H1 (cell line): ENCODE data around the gene COL6A1. TPM values are rescaled to one million over a fixed set of nuclear protein-coding genes. Genes with fewer than 3 reads are reported as not detected.

ENCODE experiments used
- CTCF ChIA-PET: fragments of 300-600 bp; sonication (Branson Sonifier 250); formaldehyde crosslinking; loops from one replicate; lab custom pipeline; 2021; ENCODE audit not compliant: partially characterized antibody; lab: Charles Lee
- POLR2A ChIA-PET: fragments of 300-600 bp; sonication (Branson Sonifier 250); formaldehyde crosslinking; loops from one replicate; lab custom pipeline; 2021; ENCODE audit warnings: inconsistent platforms; ENCODE audit not compliant: partially characterized antibody; lab: Charles Lee
- DNase-seq, 2 experiments: peaks; one replicate each; pipeline versions ENCODE4 v3.0.0 to v3.0.0-alpha.2; 2010 to 2022; ENCODE audit warnings: low spot score in 2 of 2, low read depth in 1 of 2, mixed read lengths in 1 of 2
- FAIRE-seq: peaks from 2 replicates; lab custom pipeline; 2011; peaks lifted over from hg19 to GRCh38; lab: Jason Lieb, UNC
- H2AFZ ChIP-seq: 2 replicates; pipeline ENCODE4 v1.8.1; 2012; ENCODE audit warnings: low read length, inconsistent platforms
- H2AK5ac ChIP-seq: 2 replicates; pipeline ENCODE4 v1.6.1; 2013; ENCODE audit warnings: low read depth, low read length
- H2BK120ac ChIP-seq: replicated peaks from 2 replicates; pipeline ENCODE3; 2013; ENCODE audit warnings: low read depth, low read length, inconsistent platforms
- H2BK12ac ChIP-seq: 2 replicates; pipeline ENCODE4 v1.6.1; 2013; ENCODE audit warnings: low read depth, low read length
- H2BK15ac ChIP-seq: 2 replicates; pipeline ENCODE4 v1.6.1; 2013; ENCODE audit warnings: low read length
- H2BK20ac ChIP-seq: 2 replicates; pipeline ENCODE4 v1.6.1; 2013; ENCODE audit warnings: low read length
- H2BK5ac ChIP-seq: 2 replicates; pipeline ENCODE4 v1.6.1; 2013; ENCODE audit warnings: low read depth, low read length
- H3K14ac ChIP-seq: 2 replicates; pipeline ENCODE4 v1.6.1; 2013; ENCODE audit warnings: inconsistent platforms; ENCODE audit not compliant: insufficient read length
- H3K18ac ChIP-seq: 2 replicates; pipeline ENCODE4 v1.6.1; 2013; ENCODE audit warnings: low read length; ENCODE audit errors: extremely low read depth
- H3K23ac ChIP-seq: 2 replicates; pipeline ENCODE4 v1.6.1; 2013; ENCODE audit warnings: inconsistent platforms; ENCODE audit not compliant: insufficient read length
- H3K23me2 ChIP-seq: 2 replicates; pipeline ENCODE4 v1.6.1; 2013; ENCODE audit warnings: low read depth, low read length
- H3K27ac ChIP-seq: 2 replicates; pipeline ENCODE4 v1.6.1; 2011; ENCODE audit warnings: low read depth, low read length, inconsistent platforms
- H3K27me3 ChIP-seq, 4 experiments: replicated peaks in 1 of 4; 1 replicate in 1 of 4; 2 replicates in 3 of 4; pipeline versions ENCODE4 v1.6.1 to v1.8.1; 2011 to 2013; ENCODE audit warnings: low read length in 3 of 4, mild to moderate bottlenecking in 3 of 4, inconsistent platforms in 2 of 4, mixed read lengths in 2 of 4, moderate library complexity in 1 of 4; ENCODE audit not compliant: control insufficient read depth in 3 of 4, insufficient read depth in 3 of 4; ENCODE audit errors: extremely low read depth in 1 of 4
- H3K36me3 ChIP-seq, 4 experiments: 2 replicates each; pipeline versions ENCODE4 v1.6.1 to v1.8.1; 2011 to 2013; ENCODE audit warnings: mild to moderate bottlenecking in 4 of 4, low read length in 3 of 4, moderate library complexity in 2 of 4, control low read depth in 1 of 4, inconsistent platforms in 1 of 4; ENCODE audit not compliant: insufficient read depth in 4 of 4, control insufficient read depth in 2 of 4
- H3K4ac ChIP-seq: replicated peaks from 2 replicates; pipeline ENCODE3; 2013; ENCODE audit warnings: low read length, low read depth, mixed read lengths, inconsistent platforms; ENCODE audit not compliant: insufficient read length
- H3K4me1 ChIP-seq, 4 experiments: replicated peaks in 1 of 4; 1 replicate in 1 of 4; 2 replicates in 3 of 4; pipeline versions ENCODE4 v1.6.1 to v1.8.1; 2011 to 2013; ENCODE audit warnings: low read length in 3 of 4, inconsistent platforms in 2 of 4, mixed read lengths in 1 of 4; ENCODE audit not compliant: insufficient read depth in 4 of 4, control insufficient read depth in 3 of 4
- H3K4me2 ChIP-seq, 2 experiments: 2 replicates each; pipeline versions ENCODE4 v1.6.1 to v1.8.1; 2011 to 2013; ENCODE audit warnings: low read depth in 2 of 2, low read length in 2 of 2, control low read depth in 1 of 2, inconsistent platforms in 1 of 2, mild to moderate bottlenecking in 1 of 2; ENCODE audit not compliant: insufficient read depth in 1 of 2
- H3K4me3 ChIP-seq, 4 experiments: fragments of 200-600, 300-600 bp in 1 of 4; sonication (generic), shearing (Covaris generic), sonication (Bioruptor Twin) in 1 of 4; 2 replicates each; pipeline versions ENCODE4 v1.5.1 to v1.8.1; 2011 to 2016; ENCODE audit warnings: low read length in 4 of 4, low read depth in 3 of 4, control low read depth in 2 of 4, inconsistent platforms in 2 of 4, mild to moderate bottlenecking in 2 of 4, mixed read lengths in 1 of 4, moderate library complexity in 1 of 4; ENCODE audit not compliant: insufficient read depth in 2 of 4; ENCODE audit errors: extremely low read depth in 1 of 4
- H3K56ac ChIP-seq: replicated peaks from 2 replicates; pipeline ENCODE3; 2013; ENCODE audit warnings: low read depth, mild to moderate bottlenecking, mixed read lengths, low read length, inconsistent platforms; ENCODE audit not compliant: insufficient read length
- H3K79me1 ChIP-seq: 2 replicates; pipeline ENCODE4 v1.6.1; 2013; ENCODE audit warnings: low read depth, low read length, control low read depth
- H3K79me2 ChIP-seq, 2 experiments: 2 replicates each; pipeline versions ENCODE4 v1.6.1 to v1.8.1; 2012 to 2013; ENCODE audit warnings: low read length in 2 of 2, mild to moderate bottlenecking in 2 of 2, inconsistent platforms in 1 of 2; ENCODE audit not compliant: insufficient read depth in 2 of 2, control insufficient read depth in 1 of 2
- H3K9ac ChIP-seq, 4 experiments: replicated peaks in 1 of 4; 1 replicate in 1 of 4; 2 replicates in 3 of 4; pipeline versions ENCODE4 v1.6.1 to v1.8.1; 2011 to 2013; ENCODE audit warnings: low read depth in 3 of 4, low read length in 3 of 4, control low read depth in 2 of 4, mild to moderate bottlenecking in 2 of 4, moderate library complexity in 2 of 4, inconsistent platforms in 1 of 4; ENCODE audit errors: extremely low read depth in 1 of 4
- H3K9me3 ChIP-seq, 2 experiments: 2 replicates each; pipeline versions ENCODE4 v1.6.1 to v1.8.1; 2012 to 2013; ENCODE audit warnings: mild to moderate bottlenecking in 2 of 2, moderate library complexity in 2 of 2, control low read depth in 1 of 2, inconsistent platforms in 1 of 2, low read depth in 1 of 2, low read length in 1 of 2, mixed read lengths in 1 of 2; ENCODE audit not compliant: insufficient read depth in 2 of 2
- H4K20me1 ChIP-seq, 2 experiments: replicated peaks in 1 of 2; 2 replicates each; pipeline versions ENCODE3 to v1.8.1; 2011 to 2013; ENCODE audit warnings: inconsistent platforms in 2 of 2, low read length in 2 of 2, mild to moderate bottlenecking in 1 of 2; ENCODE audit not compliant: insufficient read depth in 2 of 2, control insufficient read depth in 1 of 2
- H4K5ac ChIP-seq: 2 replicates; pipeline ENCODE4 v1.6.1; 2013; ENCODE audit warnings: low read length, low read depth, mixed read lengths, inconsistent platforms; ENCODE audit not compliant: insufficient read length
- H4K8ac ChIP-seq: 2 replicates; pipeline ENCODE4 v1.8.0; 2013; ENCODE audit warnings: mild to moderate bottlenecking, moderate library complexity, low read length, inconsistent platforms; ENCODE audit not compliant: insufficient read depth; ENCODE audit errors: extremely low read depth
- H4K91ac ChIP-seq: replicated peaks from 2 replicates; pipeline ENCODE3; 2013; ENCODE audit warnings: low read length, mixed read lengths, inconsistent platforms; ENCODE audit not compliant: insufficient read length
- BRCA1 ChIP-seq: IDR thresholded peaks from 2 replicates; pipeline ENCODE4 v1.6.1; 2012; ENCODE audit warnings: low read depth, low read length, improper control_type of control experiment
- CEBPB ChIP-seq: IDR thresholded peaks from 2 replicates; pipeline ENCODE4 v1.6.1; 2012; ENCODE audit warnings: low read depth, low read length
- EZH2 ChIP-seq: fragments of 200-600 bp; sonication (generic); IDR thresholded peaks from 2 replicates; pipeline ENCODE4 v1.7.1; 2012; ENCODE audit warnings: low read depth, mild to moderate bottlenecking, moderate library complexity, low read length, inconsistent platforms; ENCODE audit not compliant: severe bottlenecking
- HDAC6 ChIP-seq: IDR thresholded peaks from one replicate; pipeline ENCODE4 v1.7.1; 2012; ENCODE audit warnings: low read depth, mild to moderate bottlenecking, inconsistent platforms, low read length, moderate library complexity
- JUND ChIP-seq: IDR thresholded peaks from 2 replicates; pipeline ENCODE4 v1.6.1; 2011; ENCODE audit warnings: mild to moderate bottlenecking, improper control_type of control experiment, low read length
- KDM4A ChIP-seq: IDR thresholded peaks from one replicate; pipeline ENCODE4 v1.7.1; 2012; ENCODE audit warnings: low read depth, mild to moderate bottlenecking, moderate library complexity, low read length, inconsistent platforms; ENCODE audit not compliant: severe bottlenecking
- POLR2AphosphoS5 ChIP-seq: IDR thresholded peaks from 2 replicates; pipeline ENCODE4 v1.6.1; 2011; ENCODE audit warnings: low read depth, low read length
- SIN3A ChIP-seq, 2 experiments: IDR thresholded peaks in 1 of 2; conservative IDR thresholded peaks in 1 of 2; 2 replicates each; pipeline ENCODE4 v1.6.1; 2011 to 2012; ENCODE audit warnings: low read length in 2 of 2, improper control_type of control experiment in 1 of 2, low read depth in 1 of 2, mild to moderate bottlenecking in 1 of 2
- TBP ChIP-seq: IDR thresholded peaks from 2 replicates; pipeline ENCODE4 v1.6.1; 2011; ENCODE audit warnings: low read depth, low read length, improper control_type of control experiment
- TEAD4 ChIP-seq: IDR thresholded peaks from 2 replicates; pipeline ENCODE4 v1.6.1; 2012; ENCODE audit warnings: low read depth, low read length, inconsistent platforms, mixed read lengths
- YY1 ChIP-seq: IDR thresholded peaks from 2 replicates; pipeline ENCODE4 v1.6.1; 2011; ENCODE audit warnings: low read depth, mild to moderate bottlenecking, low read length
- ZNF274 ChIP-seq: IDR thresholded peaks from 2 replicates; pipeline ENCODE4 v1.7.0; 2012; ENCODE audit warnings: low read length, borderline replicate concordance; ENCODE audit errors: extremely low read depth
- WGBS, 2 experiments: shearing (Covaris generic) in 1 of 2; methylation state at CpG; one replicate each; pipeline versions ENCODE4 v1.1.6 to v1.1.7; 2013 to 2015; ENCODE audit warnings: low lambda C conversion rate in 2 of 2, mixed read lengths in 2 of 2, inconsistent platforms in 1 of 2, low coverage in 1 of 2, missing lambda C conversion rate in 1 of 2; ENCODE audit not compliant: insufficient replicate concordance in 2 of 2, insufficient coverage in 1 of 2, insufficient read length in 1 of 2; ENCODE audit errors: extremely low coverage in 1 of 2, missing lambda C conversion rate in 1 of 2; 5-methylcytosine and 5-hydroxymethylcytosine counted together
- polyA plus RNA-seq, 7 experiments: library from polyadenylated mRNA; depleted of rRNA in 3 of 7; stranded (reverse) in 5 of 7; unstranded in 2 of 7; fragments of >200 nt in 5 of 7; fragments of 200-250 nt in 2 of 7; gene quantifications; 1 replicate in 5 of 7; 2 replicates in 1 of 7; 4 replicates in 1 of 7; pipeline versions ENCODE4 v1.2.1 to v1.2.3, GENCODE V29; 2011 to 2013; ENCODE audit warnings: missing spikeins in 2 of 7, mixed read lengths in 2 of 7
- total RNA-seq: library from RNA; stranded (reverse); fragmentation: NEBNext Ultra II Directional; extraction: Animal tissue kit (Norgen Biotek cat#: 25700); gene quantifications from 2 replicates; pipeline ENCODE4 v1.2.1, GENCODE V29; 2021
- TF ChIP-seq, protein P1 (sequence below): IDR thresholded peaks from 2 replicates; pipeline ENCODE4 v1.6.1; 2012; ENCODE audit warnings: inconsistent platforms

Gene COL6A1
- total and polyA plus RNA-seq, 2 of the 8 experiments (the other 6 are each of a cell fraction or from before 2014, with no cell fraction given): 100 to 115 TPM

DNA sequence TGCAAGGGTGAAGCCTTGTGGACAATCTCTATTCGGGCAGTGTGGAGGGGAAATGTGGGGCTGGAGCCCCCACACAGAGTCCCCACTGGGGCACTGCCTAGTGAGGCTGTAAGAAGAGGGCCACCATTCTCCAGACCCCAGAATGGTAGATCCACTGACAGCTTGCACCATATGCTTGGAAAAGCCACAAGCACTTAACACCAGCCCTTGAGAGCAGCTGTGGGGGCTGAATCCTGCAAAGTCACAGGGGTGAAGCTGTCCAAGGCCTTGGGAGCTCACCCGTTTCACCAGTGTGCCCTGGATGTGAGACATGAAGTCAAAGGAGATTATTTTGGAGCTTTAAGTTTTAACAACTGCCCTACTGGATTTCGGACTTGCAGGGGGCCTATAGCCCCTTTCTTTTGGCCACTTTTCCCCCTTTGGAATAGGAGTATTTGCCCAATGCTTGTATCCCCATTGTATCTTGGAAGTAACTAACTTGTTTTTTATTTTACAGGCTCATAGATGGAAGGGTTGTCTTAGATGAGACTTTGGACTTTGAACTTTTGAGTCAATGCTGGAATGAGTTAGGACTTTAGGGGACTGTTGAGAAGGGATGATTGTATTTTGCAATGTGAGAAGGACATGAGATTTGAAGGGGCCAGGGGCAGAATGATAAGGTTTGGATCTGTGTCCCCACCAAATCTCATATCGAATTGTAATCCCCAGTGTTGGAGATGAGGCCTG lies 16.3 kb upstream of the COL6A1 start:
- Histone ChIP-seq H2BK15ac (no peak overlapping the region), H3K14ac (no peak overlapping the region), H3K36me3 (no peaks in the 10 kb centered on the region; a peak in 1 of 8 replicates), H2BK12ac (no peak overlapping the region), H3K18ac (no peak overlapping the region), H3K4me3 (no peak overlapping the region), H3K79me2 (no peaks in the 10 kb centered on the region), H2AK5ac (no peak overlapping the region), H3K27me3 (no peaks in the 10 kb centered on the region), H3K79me1 (no peaks in the 10 kb centered on the region), H3K4me1 (no peaks in the 10 kb centered on the region), H4K8ac (no peak overlapping the region), H4K91ac (no peak overlapping the region), H4K5ac (no peak overlapping the region), H3K56ac (no peak overlapping the region), H2BK120ac (no peak overlapping the region), H2BK20ac (no peak overlapping the region), H3K23ac (no peak overlapping the region), H3K9ac (no peak overlapping the region), H3K4me2 (no peak overlapping the region), H3K27ac (no peak overlapping the region), H2AFZ (no peak overlapping the region), H4K20me1 (no peaks in the 10 kb centered on the region), H3K9me3 (peaks cover 35 to 42% of the 10 kb centered on the region in 2 experiments), H3K4ac (no peak overlapping the region), H2BK5ac (no peak overlapping the region), H3K23me2 (no peaks in the 10 kb centered on the region)
- DNase-seq (no peak), FAIRE-seq (no peak)
- ChIA-PET POLR2A (no interaction called here), CTCF (interaction anchor here (0.9 to 1.4 kb wide), 2 partner anchors 11 to 178 kb away, joined by 4 to 6 read pairs; no protein-coding TSS in a partner anchor)
- WGBS, 2 experiments: 83% methylated on average over 4 of the region's 4 CpGs; no CpG with 5 or more reads in 1 of the 2 experiments
- TF ChIP-seq YY1 (no peak), ZNF274 (no peak), BRCA1 (no peak), EZH2 (no peak), POLR2AphosphoS5 (no peak), HDAC6 (no peak), KDM4A (no peak), TEAD4 (no peak), TBP (no peak), SIN3A (conservative IDR thresholded peaks at IDR 0.05 in 1 of 2, IDR thresholded peaks at IDR 0.05 in 1 of 2; ENCODE audit: low read depth in 1 of 2, low read length in 2 of 2) (no peak), CEBPB (no peak), JUND (no peak)
- TF ChIP-seq, protein P1, sequence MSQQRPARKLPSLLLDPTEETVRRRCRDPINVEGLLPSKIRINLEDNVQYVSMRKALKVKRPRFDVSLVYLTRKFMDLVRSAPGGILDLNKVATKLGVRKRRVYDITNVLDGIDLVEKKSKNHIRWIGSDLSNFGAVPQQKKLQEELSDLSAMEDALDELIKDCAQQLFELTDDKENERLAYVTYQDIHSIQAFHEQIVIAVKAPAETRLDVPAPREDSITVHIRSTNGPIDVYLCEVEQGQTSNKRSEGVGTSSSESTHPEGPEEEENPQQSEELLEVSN: no peak
